Psoas muscle (tissue), 8 donors: ENCODE data around the gene CA10. TPM values are rescaled to one million over a fixed set of nuclear protein-coding genes. Genes with fewer than 3 reads are reported as not detected.

Source experiments
- ATAC-seq, 4 donors: fragments of 200-7000 bp; cut with Tn5 transposase; one replicate each; pipeline ENCODE4 v1.9.1; 2020; ENCODE audit warnings: moderate library complexity in 3 of 4, mild to moderate bottlenecking in 2 of 4
- DNase-seq, 2 donors: peaks; one replicate each; pipeline ENCODE4 v3.0.0-alpha.2; 2020
- H3K27ac ChIP-seq: fragments of 200-600 bp; one replicate; pipeline ENCODE4 v1.8.0; 2022
- H3K27me3 ChIP-seq, 3 donors: fragments of 200-600 bp in 1 of 3; one replicate each; pipeline versions ENCODE4 v1.6.1 to v1.8.0; 2013 to 2022; ENCODE audit warnings: low read length in 2 of 3, mild to moderate bottlenecking in 2 of 3, moderate library complexity in 1 of 3; ENCODE audit not compliant: insufficient read depth in 3 of 3
- H3K36me3 ChIP-seq, 2 donors: fragments of 200-600 bp in 1 of 2; one replicate each; pipeline versions ENCODE4 v1.6.1 to v1.8.0; 2013 to 2022; ENCODE audit warnings: low read depth in 1 of 2, mild to moderate bottlenecking in 1 of 2, moderate library complexity in 1 of 2; ENCODE audit not compliant: insufficient read depth in 1 of 2
- H3K4me1 ChIP-seq: fragments of 200-600 bp; one replicate; pipeline ENCODE4 v1.8.0; 2022
- H3K4me3 ChIP-seq: fragments of 200-600 bp; one replicate; pipeline ENCODE4 v1.8.0; 2022; ENCODE audit warnings: mild to moderate bottlenecking
- H3K9me3 ChIP-seq: fragments of 200-600 bp; one replicate; pipeline ENCODE4 v1.8.0; 2022
- CTCF ChIP-seq: fragments of 200-600 bp; IDR thresholded peaks from one replicate; pipeline ENCODE4 v1.8.0; 2022; ENCODE audit warnings: antibody characterized with exemption
- WGBS, 3 donors: extraction: QIAGEN DNeasy Blood & Tissue Kit; methylation state at CpG; one replicate each; pipeline versions ENCODE4 v1.1.6 to v1.1.7; 2013; 5-methylcytosine and 5-hydroxymethylcytosine counted together
- intact Hi-C, 2 donors: fragments of 100-400 bp; cut with DNase I; formaldehyde crosslinking; loops; one replicate each; pipeline versions ENCODE4 v1.11.0 to v1.14.2; 2022
- polyA plus RNA-seq, 3 donors: library from polyadenylated mRNA; stranded (reverse); fragments of 200-250 nt; gene quantifications; one replicate each; pipeline ENCODE4 v1.2.3, GENCODE V29; 2013
- total RNA-seq, 4 donors: library from RNA; stranded (reverse); fragmentation: NEBNext Ultra II Directional in 2 of 4; extraction: Animal tissue kit (Norgen Biotek cat#: 25700) in 2 of 4; gene quantifications; one replicate each; pipeline versions ENCODE4 v1.2.1 to v1.2.4, GENCODE V29; 2021 to 2023
- donor health status: healthy with polysubstance abuse.
- donor health status: DM: no; HTN: no; CAD: no; lungs with moderate emphysema.
- donor health status: Bipolar disorder and iron deficiency.
- donor health status: healthy.
- donor health status: DM: yes; HTN: yes; CAD: no.
- donor health status: DM: no; HTN: no; CAD: no.
- donor health status: DM: no; HTN: no; CAD: no.
- donor health status: DM: yes; HTN: yes; CAD: no.

Gene CA10
- total and polyA plus RNA-seq, 7 donors, result 0.03 to 0.04 TPM; not detected in 5

GRCh38 chr17:51745993-51746392 is 412.5 kb downstream of the CA10 start:
- Histone ChIP-seq H3K4me1 (no peaks in the 10 kb centered on the region), H3K27ac (no peak overlapping the region), H3K36me3 (no peaks in the 10 kb centered on the region), H3K27me3 (no peaks in the 10 kb centered on the region), H3K4me3 (no peak overlapping the region), H3K9me3 (no peaks in the 10 kb centered on the region)
- no peak for ATAC-seq
- 53 to 55% (median 55%) methylated on average over 2 of the region's 2 CpGs for WGBS, 3 donors
- intact Hi-C loops, result loop anchor here in 1 of 2 donors (10.0 kb wide), 1 partner anchor 161 kb away; no protein-coding TSS in a partner anchor
- no peak for DNase-seq
- TF ChIP-seq CTCF, result no peak

DNA sequence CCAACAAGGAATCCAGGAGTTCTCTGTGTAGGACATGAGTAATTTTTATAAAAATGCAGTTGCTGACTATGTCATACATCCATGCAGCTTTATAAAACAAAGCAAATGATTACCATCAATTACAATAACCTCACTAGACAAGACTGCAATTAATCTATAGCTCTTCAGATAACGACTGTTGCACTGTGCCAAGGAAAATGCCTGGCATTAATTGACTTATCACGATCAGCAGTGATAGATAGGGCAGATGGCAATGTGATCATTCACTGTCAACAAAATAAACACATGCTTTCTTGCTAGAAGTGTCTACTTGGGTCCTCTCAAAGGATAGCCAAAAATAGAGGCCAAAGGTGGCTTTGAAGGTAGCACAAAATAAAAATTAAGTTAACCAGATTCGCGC is 415.0 kb downstream of the CA10 start:
- H3K36me3 ChIP-seq, result no peaks in the 10 kb centered on the region
- no peak overlapping the region for H3K27ac ChIP-seq
- H3K4me1 ChIP-seq, result no peaks in the 10 kb centered on the region
- WGBS, 3 donors, result 91 to 93% (median 92%) methylated on average over 4 of the region's 4 CpGs
- TF ChIP-seq CTCF, result no peak
- H3K27me3 ChIP-seq, result no peaks in the 10 kb centered on the region
- no peaks in the 10 kb centered on the region for H3K9me3 ChIP-seq
- DNase-seq (no peak), ATAC-seq (no peak)
- intact Hi-C loops, result loop anchor here in 1 of 2 donors (10.0 kb wide), 1 partner anchor 159 kb away; no protein-coding TSS in a partner anchor
- no peak overlapping the region for H3K4me3 ChIP-seq

DNA sequence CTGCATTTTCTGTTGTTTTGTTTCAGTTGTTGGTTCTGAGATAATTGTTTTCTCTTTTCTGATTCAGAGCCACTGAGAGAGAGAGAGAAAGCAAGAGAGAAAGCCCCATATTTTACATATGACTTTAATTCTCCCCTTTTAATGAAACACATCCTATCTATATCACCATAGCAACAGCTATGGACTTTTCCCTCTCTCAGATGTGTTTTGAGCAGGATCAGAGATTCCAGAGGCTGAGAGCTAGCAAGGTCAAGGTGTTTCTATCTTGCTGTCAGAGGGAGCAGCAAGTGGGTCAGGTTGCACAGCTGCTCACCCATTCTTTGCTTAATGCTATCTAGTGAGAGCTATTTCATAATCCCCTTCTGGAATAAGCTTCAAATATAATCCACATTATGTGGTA is 415.9 kb downstream of the CA10 start:
- no peak for DNase-seq
- Histone ChIP-seq H3K9me3 (no peaks in the 10 kb centered on the region), H3K27ac (no peak overlapping the region), H3K36me3 (no peaks in the 10 kb centered on the region), H3K4me1 (no peaks in the 10 kb centered on the region), H3K27me3 (no peaks in the 10 kb centered on the region), H3K4me3 (no peak overlapping the region)
- no peak for ATAC-seq
- TF ChIP-seq CTCF, result no peak
- intact Hi-C loops, result loop anchor here in 1 of 2 donors (10.0 kb wide), 1 partner anchor 158 kb away; no protein-coding TSS in a partner anchor

- H3K27ac ChIP-seq, result no peak overlapping the region
- intact Hi-C loops, result loop anchor here in 1 of 2 donors (10.0 kb wide), 1 partner anchor 157 kb away; no protein-coding TSS in a partner anchor
- TF ChIP-seq CTCF, result no peak
- no peaks in the 10 kb centered on the region for H3K4me1 ChIP-seq
- H3K4me3 ChIP-seq, result no peak overlapping the region
- no peaks in the 10 kb centered on the region for H3K27me3 ChIP-seq
- no peaks in the 10 kb centered on the region for H3K36me3 ChIP-seq
- ATAC-seq, result no peak
- no peaks in the 10 kb centered on the region for H3K9me3 ChIP-seq
- DNase-seq, result no peak
Observed at GRCh38 chr17:51741458-51741857, 417.1 kb downstream of the CA10 start.

- DNase-seq (no peak), ATAC-seq (no peak)
- WGBS, 3 donors, result 68 to 80% (median 80%) methylated on average over 5 of the region's 5 CpGs
- no peak for TF ChIP-seq CTCF
- no peaks in the 10 kb centered on the region for H3K36me3 ChIP-seq
- no peak overlapping the region for H3K4me3 ChIP-seq
- no peaks in the 10 kb centered on the region for H3K27me3 ChIP-seq
- H3K9me3 ChIP-seq, result no peaks in the 10 kb centered on the region
- intact Hi-C loops, result loop anchor here in 1 of 2 donors (10.0 kb wide), 1 partner anchor 156 kb away; no protein-coding TSS in a partner anchor
- H3K4me1 ChIP-seq, result no peaks in the 10 kb centered on the region
- H3K27ac ChIP-seq, result no peak overlapping the region
Observed at GRCh38 chr17:51740531-51740930, 418.0 kb downstream of the CA10 start.
